HG03135 (cell line): Measurements from ENCODE around the gene TFCP2L1.
"Not testable (repeated sequence)": the region's sequence is repeated elsewhere in the genome, so short reads cannot be mapped to it uniquely, and the experiment has no call there.

Experiments
- ATAC-seq: cut with Tn5 transposase; IDR thresholded peaks from one replicate; pipeline ENCODE4 v1.9.1; 2021; ENCODE audit warnings: mild to moderate bottlenecking, moderate library complexity; ENCODE audit not compliant: unreplicated experiment

Gene TFCP2L1, protein sequence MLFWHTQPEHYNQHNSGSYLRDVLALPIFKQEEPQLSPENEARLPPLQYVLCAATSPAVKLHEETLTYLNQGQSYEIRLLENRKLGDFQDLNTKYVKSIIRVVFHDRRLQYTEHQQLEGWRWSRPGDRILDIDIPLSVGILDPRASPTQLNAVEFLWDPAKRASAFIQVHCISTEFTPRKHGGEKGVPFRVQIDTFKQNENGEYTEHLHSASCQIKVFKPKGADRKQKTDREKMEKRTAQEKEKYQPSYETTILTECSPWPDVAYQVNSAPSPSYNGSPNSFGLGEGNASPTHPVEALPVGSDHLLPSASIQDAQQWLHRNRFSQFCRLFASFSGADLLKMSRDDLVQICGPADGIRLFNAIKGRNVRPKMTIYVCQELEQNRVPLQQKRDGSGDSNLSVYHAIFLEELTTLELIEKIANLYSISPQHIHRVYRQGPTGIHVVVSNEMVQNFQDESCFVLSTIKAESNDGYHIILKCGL

DNA sequence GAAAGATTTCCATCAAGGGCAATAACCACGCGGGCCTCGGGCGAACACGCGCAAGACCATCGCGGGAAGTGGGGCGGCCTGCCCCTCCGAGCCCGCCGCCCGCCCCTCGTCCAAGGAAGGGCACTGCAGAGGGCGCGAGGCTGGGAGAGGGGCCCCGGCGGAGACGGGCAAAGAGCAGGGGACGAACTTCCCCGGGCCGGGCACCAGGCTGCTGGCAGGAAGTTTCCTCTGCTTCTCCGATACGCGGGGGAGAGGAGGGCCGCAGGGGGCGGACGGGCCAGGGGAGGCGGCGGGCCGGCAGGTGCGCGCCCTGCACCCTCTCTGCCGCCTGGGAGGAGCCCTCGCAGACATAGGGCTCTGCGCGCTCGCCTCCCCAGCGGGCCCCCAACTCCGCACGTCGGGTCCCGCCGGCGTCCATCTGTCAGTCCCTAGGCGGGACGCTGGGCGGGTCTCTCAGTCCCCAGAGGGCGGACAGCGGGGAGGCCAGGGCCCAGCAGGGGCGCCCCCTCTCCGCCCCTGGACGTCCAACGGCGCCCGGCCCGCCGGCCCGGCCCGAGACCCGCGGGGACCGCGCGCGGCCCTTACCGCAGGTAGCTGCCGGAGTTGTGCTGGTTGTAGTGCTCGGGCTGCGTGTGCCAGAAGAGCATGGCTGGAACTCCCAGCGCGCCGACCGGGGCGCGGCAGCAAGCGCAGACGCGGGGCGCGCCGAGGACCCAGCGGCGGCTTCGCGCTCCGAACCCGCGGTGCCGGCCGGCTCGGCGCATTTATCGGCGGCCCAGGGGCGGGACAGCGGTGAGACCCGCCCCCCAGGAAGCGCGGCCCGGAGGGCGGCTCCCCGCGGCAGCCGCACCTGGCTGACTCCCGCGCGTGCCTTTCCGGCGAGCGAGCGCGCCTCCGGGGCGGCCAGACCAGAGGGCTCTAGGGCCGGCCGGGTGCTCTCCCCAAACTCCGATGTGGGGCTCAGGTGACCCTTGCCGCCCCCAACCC, at the start of gene TFCP2L1:
Gene TFCP2L1 (minus strand): TSS at position 740 of the 987 bp plus-strand sequence. CDS start 93 bp downstream, at position 647.
- ATAC-seq = no peak

DNA sequence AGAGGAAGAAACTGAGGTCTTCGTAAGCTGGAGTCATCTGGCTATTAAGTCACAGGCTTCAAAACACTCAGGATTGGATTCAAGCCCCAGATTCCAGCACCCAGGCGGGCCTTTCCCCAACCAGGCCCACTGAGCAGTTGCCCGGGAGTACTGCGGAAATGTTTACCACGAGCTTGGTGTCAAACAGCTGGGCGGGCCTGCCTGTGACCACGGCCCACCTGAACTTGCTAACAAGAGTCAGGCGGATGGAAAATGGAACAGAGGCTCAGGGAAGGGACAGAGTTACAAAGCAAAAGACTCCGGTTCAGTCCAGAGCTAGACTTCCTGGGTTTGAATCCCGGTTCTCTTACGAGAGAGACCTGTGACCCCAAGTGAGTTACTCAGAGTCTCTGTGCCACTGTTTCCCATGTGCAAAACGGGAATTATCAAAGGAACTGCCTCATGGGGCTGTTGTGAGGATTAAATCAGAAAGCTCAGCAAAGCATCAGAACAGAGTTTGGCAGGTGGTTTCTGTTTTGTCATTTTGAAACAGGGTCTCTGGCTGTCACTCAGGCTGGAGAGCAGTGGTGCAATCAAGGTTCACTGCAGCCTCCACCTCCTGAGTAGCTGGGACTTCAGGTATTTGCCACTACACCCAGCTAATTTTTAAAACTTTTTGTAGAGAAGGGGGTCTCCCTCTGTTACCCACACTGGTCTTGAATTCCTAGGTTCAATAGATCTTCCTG, 49.0 kb upstream of the TFCP2L1 start:
- ATAC-seq = peak; percentile 88

DNA sequence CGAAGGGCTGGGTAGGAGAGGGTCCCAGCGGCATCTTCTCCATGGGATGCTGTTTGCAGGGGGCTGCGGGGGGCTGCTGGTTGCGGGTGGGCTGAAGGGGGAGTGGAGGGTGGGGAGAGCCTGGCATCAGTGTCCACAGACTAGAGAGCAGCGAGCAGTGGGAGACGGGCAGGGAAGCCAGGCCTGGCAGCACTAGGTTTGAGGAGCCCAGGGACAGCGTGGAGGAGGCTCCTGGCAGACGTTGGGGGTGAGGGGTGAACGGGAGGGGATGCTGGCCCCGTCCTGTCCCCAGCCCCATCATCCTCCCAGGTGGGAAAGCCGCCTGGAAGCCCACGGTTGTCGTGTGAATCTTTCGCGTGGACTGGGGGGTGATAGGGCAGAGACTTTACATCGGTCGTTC, 48.2 kb upstream of the TFCP2L1 start:
- ATAC-seq = no peak

DNA sequence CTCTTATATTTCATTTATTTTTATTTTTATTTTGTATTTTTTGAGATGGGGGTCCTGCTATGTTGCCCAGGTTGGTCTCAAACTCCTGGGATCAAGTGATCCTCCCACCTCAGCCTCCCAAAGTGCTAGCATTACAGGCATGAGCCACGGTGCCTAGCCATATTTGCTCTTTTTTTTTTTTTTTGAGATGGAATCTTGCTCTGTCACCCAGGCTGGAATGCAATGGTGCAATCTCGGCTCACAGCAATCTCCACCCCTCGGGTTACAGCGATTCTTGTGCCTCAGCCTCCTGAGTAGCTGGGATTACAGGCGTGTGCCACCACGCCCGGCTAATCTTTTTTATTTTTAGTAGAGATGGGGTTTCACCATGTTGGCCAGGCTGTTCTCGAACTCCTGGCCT, 46.3 kb upstream of the TFCP2L1 start:
- ATAC-seq = not testable (repeated sequence)

DNA sequence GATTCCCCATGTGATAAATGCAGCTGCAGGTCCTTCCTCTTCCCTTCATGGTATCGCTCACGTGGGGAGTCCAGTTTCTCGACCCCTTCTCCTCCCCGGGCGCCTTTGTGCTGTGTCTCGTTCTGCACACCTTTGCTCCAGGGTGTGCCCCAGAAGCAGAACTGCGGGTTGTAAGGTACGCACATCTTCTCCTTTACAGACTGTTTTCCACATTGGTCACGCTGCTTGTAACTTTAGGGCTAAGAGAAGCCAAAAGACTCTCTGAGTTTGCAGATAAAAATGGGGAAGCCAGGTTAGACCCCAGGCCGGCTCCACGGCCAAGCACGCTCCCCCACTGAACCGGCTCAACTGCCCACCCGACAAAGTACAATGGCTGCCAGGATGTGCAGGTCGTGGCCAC, 45.9 kb upstream of the TFCP2L1 start:
- no peak for ATAC-seq

DNA sequence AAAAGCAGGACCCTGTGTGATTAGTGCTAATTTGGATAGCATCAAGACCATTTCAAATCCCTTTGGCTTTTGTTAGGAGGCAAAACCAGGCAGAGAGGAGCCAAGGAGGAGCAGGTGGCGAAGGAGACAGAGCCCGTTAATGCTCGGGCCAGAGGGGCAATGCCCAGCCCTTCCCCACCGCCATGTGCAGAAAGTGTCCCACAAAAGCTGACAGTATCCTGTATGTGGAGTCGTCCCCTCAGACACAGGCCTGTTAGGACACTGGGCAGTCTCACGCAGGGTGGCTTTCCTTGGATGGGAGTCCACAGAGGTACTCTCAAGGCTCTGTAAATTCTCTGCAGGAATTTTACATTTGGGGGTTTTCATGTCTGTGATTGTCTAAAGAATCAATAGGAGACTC, 44.8 kb upstream of the TFCP2L1 start:
- no peak for ATAC-seq

DNA sequence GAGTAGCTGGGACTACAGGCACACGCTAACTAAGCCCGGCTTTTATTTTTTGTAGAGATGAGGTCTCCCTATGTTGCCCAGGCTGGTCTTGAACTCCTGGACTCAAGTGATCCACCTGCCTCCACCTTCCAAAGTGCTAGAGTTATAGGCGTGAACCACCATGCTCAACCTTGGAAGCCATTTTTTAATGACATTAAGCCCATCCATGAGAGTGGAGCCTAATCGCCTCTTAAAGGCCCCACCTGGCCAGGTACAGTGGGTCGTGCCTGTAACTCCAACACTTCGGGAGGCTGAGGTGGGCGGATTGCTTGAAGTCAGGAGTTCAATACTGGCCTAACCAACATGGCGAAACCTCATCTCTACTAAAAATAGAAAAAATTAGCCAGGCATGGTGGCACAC, 41.6 kb upstream of the TFCP2L1 start:
- no peak for ATAC-seq

DNA sequence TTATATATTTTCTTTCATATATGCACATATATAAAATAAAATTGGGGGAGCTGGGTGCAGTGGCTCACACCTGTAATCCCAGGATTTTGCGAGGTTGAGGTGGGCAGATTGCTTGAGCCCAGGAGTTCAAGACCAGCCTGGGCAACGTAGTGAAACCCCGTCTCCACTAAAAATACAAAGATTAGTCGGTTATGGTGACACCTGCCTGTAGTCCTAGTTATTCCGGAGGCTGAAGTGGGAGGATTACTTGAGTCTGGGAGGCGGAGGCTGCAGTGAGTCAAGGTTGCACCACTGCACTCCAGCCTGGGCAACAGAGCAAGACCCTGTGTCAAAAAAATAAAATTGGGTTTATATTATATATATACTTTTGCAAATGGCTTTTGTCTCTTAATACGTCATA, 39.6 kb upstream of the TFCP2L1 start:
- no peak for ATAC-seq

DNA sequence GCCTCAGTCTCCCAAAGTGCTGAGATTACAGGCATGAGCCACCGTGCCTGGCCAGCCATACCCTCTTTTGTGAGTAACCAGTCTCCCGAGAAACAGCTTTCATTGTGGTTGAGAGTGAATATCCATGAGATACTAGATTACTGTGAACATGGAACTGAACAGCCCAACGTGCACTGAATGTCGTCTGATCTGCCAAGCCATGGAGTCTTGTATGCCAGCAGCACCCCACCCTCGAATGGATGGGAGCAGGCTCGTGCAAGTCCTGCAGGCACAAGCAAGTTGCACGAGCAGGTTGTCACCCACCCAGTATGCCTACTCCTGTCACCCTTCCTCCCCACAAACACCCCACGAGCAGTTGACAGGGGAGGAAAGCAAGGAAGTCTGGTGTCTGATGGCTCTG, 36.5 kb upstream of the TFCP2L1 start:
- ATAC-seq = no peak

DNA sequence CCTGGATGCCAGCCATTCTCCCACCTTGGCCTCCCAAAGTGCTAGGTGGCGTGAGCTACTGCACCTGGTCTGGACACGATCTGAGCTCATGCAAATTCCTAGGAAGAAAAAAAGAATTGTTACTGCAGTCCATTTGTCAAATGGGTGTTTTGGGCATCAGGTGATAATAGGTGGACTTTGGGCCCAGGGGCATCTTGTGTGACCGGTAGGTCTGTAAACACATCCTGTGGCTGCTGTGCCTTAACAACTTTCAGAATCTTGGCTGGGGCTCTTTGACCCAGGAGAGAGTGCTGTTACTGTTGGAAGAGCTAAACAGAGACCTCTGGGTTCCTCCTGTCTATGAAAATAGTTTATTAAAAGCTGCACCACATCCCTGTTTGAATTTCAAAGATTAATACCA, 34.9 kb upstream of the TFCP2L1 start:
- no peak for ATAC-seq

DNA sequence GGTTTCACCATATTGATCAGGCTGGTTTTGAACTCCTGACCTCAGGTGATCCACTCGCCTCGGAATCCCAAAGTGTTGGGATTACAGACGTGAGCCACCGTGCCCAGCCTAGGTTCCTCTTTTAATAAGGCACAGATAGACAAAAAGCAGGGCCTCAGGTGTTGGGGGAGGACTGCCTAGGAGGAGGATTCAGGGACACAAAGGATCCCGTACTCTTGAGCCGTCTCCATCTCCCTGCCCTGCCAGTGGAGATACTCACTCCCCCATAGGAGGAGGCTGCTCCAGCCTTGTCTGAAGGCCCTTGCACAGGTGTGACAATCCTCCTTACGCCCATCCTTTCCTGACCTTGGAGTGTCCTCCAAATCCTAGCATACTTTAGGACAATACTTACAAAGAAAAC, 32.0 kb upstream of the TFCP2L1 start:
- ATAC-seq = no peak

DNA sequence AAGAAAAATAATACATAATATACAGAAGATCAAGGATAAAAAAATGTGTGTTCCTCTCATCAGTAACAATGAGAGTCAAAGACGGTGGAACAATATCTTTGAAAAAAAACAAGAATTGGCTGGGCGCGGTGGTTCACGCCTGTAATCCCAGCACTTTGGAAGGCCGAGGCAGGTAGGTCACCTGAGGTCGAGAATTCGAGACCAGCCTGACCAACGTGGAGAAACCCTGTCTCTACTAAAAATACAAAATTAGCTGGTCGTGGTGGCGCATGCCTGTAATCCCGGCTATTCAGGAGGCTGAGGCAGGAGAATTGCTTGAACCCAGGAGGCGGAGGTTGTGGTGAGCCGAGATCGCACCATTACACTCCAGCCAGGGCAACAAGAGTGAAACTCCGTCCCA, 28.7 kb upstream of the TFCP2L1 start:
- ATAC-seq = not testable (repeated sequence)

DNA sequence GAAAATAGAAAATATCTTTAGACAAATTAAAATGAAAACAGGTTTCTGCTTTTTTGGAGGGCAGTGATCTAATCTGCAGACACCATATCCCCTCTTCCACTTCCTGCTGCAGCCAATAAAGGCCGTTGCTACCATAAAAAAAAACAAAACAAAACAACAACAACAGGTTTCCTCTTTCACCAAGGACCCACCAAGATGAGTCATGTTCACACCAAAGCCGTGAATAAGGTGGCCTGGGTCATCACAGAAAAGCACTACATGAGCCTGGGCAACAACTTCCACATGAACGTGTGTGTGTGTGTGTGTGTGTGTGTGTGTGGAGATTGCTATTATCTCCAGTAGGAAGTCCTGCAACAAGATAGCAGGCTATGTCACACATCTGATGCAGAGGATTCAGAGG, 24.8 kb upstream of the TFCP2L1 start:
- peak; percentile 88 for ATAC-seq

DNA sequence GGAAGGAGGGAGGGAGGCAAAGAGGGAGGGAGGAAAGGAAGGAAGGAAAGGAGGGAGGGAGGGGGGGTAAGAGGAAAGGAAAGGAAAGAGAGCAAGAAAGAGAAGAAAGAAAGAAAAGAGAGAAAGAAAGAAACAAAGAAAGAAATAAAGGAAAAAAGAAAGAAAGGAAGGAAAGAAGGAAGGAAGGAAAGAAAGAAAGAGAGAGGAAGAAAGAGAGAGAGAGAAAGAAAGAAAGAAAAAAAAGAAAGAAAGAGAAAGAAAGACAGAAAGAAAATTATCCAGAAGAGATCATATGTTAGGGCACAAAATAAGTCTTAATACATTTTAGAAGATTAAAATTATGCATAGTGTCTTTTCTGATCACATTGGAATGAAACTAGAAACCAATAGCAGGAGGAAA, 24.3 kb upstream of the TFCP2L1 start:
- ATAC-seq = no peak

DNA sequence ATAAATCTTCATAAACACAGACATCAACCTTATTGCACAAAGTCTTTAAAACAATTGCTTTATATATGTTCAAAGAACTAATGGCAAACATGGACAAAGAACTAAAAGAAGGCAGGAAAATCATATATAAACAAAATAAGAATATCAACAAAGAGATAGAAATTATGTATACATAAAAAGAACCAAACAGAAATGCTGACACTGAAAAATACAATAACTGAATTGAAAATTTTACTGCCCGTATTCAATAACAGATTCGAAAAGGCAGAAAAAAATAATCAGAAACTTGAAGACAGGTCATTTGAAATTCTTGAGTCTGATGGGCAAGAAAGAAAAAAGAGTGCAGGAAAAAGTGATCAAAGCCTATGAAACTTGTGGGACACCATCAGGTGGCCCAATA, 22.0 kb upstream of the TFCP2L1 start:
- ATAC-seq = no peak

DNA sequence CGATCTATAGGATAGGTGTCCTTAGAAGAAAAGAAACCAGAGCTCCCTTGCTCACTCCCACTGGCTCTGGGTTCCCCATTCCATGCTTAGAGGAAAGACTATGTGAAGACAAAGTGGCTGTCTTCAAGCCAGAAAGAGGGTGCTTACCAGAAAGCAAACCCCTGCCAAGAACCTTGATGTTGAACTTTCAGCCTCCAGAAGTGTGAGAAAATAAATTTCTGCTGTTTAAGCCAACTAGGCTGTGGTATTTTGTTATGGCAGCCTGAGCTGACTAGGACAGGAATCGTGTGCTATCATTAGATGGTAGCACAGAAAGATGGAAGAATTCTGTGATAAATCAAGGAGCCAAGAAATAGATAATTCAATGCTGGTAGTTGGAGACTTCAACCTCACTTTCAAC, 19.9 kb upstream of the TFCP2L1 start:
- no peak for ATAC-seq

DNA sequence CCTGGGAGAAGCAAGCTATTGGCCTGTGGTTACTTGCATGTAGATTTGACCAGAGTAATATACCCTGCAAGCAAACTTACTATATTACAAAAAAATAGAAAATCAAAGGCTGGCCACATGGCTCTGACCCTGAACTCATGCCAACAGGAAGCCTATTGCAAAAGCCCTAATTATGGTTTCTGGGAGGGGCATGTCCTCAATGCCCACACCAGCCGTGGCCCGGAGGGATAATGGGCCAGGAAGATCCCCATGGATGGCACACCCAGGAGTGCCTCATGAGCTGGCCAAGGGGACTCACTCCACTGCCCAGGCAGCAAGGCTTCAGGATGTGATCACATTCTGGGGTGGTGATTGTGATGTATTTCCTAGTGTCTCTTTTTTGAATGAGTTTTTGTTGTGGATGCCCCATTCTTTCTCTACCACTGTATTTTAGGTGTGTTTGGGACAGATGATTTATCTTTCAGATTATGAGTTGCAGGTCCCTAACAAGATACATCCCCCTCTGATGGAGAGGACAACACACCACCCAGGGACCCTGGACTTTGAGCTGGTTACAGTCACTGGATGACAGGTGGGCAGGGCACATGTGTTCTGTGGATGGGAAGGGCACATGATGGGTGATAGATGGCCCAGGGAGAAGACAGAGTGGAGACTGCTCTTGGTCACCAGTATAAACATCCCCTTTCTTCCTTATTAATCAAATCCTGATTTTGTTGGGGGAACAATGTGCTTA, 18.7 kb upstream of the TFCP2L1 start:
- ATAC-seq = no peak

DNA sequence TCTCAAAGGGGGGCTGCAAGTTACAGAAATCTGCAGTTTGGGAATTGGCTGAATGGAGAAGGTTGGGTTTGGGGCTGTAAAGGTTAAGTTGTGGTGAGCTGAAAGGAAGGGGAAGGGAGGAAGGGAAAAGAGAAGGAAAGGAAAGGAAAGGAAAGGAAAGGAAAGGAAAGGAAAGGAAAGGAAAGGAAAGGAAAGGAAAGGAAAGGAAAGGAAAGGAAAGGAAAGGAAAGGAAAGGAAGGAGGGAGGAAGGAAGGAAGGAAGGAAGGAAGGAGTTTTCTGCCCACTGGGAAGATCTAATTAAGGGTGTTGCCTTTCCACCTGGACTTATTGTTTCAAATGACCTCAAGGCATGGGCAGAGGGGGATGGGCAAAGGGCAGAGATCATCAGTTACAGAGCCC, 16.2 kb upstream of the TFCP2L1 start:
- not testable (repeated sequence) for ATAC-seq

DNA sequence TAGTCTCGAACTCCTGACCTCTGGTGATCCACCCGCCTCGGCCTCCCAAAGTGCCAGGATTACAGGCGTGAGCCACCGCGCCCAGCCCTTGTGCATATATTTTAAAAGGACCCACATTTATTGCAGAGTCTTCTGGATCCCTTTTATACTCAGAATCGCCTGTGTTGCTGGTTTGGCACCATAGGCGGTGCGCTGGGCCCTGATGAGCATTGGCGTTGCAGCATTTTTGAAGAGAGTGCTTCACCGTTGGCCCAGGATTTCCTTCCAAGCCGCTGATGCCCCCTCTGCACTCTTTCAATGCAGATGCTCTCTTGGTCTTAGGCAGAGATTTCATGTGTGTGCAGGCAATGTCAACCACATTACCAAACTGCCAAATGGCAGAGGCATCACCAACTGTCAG, 13.5 kb upstream of the TFCP2L1 start:
- ATAC-seq = no peak

DNA sequence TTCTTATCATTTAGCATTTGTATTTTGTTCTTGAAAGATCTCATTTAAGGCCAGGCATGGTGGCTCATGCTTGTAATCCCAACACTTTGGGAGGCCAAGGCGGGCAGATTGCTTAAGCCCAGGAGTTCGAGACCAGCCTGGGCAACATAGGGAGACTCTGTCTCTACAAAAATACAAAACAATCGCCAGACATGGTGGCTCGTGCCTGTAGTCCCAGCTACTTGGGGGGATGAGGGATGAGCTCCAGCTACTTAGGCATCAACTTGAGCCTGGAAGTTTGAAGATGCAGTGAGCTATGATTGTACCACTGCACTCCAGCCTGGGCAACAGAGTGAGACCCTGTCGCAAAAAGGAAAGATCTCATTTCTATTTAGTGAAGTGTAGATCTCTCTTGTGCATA, 12.9 kb upstream of the TFCP2L1 start:
- ATAC-seq = not testable (repeated sequence)
